Ramos (cell line): ENCODE measurements around the gene LYPLA2.
"Not testable (repeated sequence)": the region's sequence is repeated elsewhere in the genome, so short reads cannot be mapped to it uniquely, and the experiment has no call there.

Source experiments
- in situ Hi-C: fragments of 300-500 bp; cut with MboI; formaldehyde crosslinking; loops from one replicate; pipeline ENCODE4 v1.14.3; 2022; ENCODE audit warnings: low sequenced_read_pairs; ENCODE audit not compliant: unreplicated experiment

LYPLA2 gene

GRCh38 chr1:23825076-23825761 lies 34.3 kb downstream of the LYPLA2 start, which contains the start of gene HMGCL:
TSS of gene HMGCL (minus strand) at chr1:23825429. CDS start at chr1:23825415, 14 bp downstream.
- in situ Hi-C loops: no loop called here

GRCh38 chr1:23825762-23826522 lies 35.0 kb downstream of the LYPLA2 start:
- in situ Hi-C loops: no loop called here

GRCh38 chr1:23826590-23826989 lies 35.6 kb downstream of the LYPLA2 start:
- in situ Hi-C loops: not testable (repeated sequence)

GRCh38 chr1:23827717-23828116 lies 36.8 kb downstream of the LYPLA2 start:
- in situ Hi-C loops: no loop called here

- in situ Hi-C loops: not testable (repeated sequence)
These were observed 43.2 kb downstream of the LYPLA2 start for GRCh38 chr1:23834156-23834555.

- in situ Hi-C loops: no loop called here
These were observed 45.1 kb downstream of the LYPLA2 start for GRCh38 chr1:23836037-23836436.

- in situ Hi-C loops: no loop called here
These were observed 47.0 kb downstream of the LYPLA2 start for GRCh38 chr1:23837908-23838307.

- in situ Hi-C loops: no loop called here
These were observed 47.5 kb downstream of the LYPLA2 start for GRCh38 chr1:23838401-23838866.

GRCh38 chr1:23843644-23844043 lies 52.7 kb downstream of the LYPLA2 start:
- in situ Hi-C loops: no loop called here
